HUES64 (cell line): ENCODE data around the gene PEDS1.
"Not testable (repeated sequence)": the region's sequence is repeated elsewhere in the genome, so short reads cannot be mapped to it uniquely, and the experiment has no call there.

Experiments used
- H3K27ac ChIP-seq: 2 replicates; pipeline ENCODE4 v1.7.0; 2013; ENCODE audit warnings: low read depth, low read length, inconsistent platforms
- H3K27me3 ChIP-seq: 2 replicates; pipeline ENCODE4 v1.6.1; 2013; ENCODE audit warnings: mild to moderate bottlenecking, low read length; ENCODE audit not compliant: insufficient read depth
- H3K36me3 ChIP-seq: 2 replicates; pipeline ENCODE4 v1.6.1; 2013; ENCODE audit warnings: mild to moderate bottlenecking, low read length; ENCODE audit not compliant: insufficient read depth
- H3K4me1 ChIP-seq: 2 replicates; pipeline ENCODE4 v1.6.1; 2013; ENCODE audit warnings: mild to moderate bottlenecking, low read length, moderate library complexity; ENCODE audit not compliant: insufficient read depth
- H3K4me3 ChIP-seq: 2 replicates; pipeline ENCODE4 v1.5.1; 2013; ENCODE audit warnings: mild to moderate bottlenecking, low read length, moderate library complexity
- H3K9ac ChIP-seq: 2 replicates; pipeline ENCODE4 v1.6.1; 2013; ENCODE audit warnings: mild to moderate bottlenecking, low read depth, low read length
- H3K9me3 ChIP-seq: 2 replicates; pipeline ENCODE4 v1.6.1; 2013; ENCODE audit warnings: low read depth, low read length; ENCODE audit not compliant: insufficient read depth
- WGBS: fragments of 150-250, 120-280 bp; methylation state at CpG from one replicate; pipeline ENCODE4 v1.1.7; 2013; ENCODE audit warnings: missing lambda C conversion rate; 5-methylcytosine and 5-hydroxymethylcytosine counted together

PEDS1 gene

GRCh38 chr20:50175938-50176933, 22.7 kb upstream of the PEDS1 start:
- Histone ChIP-seq H3K27me3 (no peaks in the 10 kb centered on the region), H3K36me3 (no peaks in the 10 kb centered on the region), H3K9ac (no peak overlapping the region), H3K4me3 (no peak overlapping the region), H3K9me3 (no peaks in the 10 kb centered on the region), H3K27ac (no peak overlapping the region), H3K4me1 (peaks cover 7% of the 10 kb centered on the region; the same call in 1 of the 2 replicates)
- 94% methylated on average over 17 of the region's 18 CpGs for WGBS

DNA sequence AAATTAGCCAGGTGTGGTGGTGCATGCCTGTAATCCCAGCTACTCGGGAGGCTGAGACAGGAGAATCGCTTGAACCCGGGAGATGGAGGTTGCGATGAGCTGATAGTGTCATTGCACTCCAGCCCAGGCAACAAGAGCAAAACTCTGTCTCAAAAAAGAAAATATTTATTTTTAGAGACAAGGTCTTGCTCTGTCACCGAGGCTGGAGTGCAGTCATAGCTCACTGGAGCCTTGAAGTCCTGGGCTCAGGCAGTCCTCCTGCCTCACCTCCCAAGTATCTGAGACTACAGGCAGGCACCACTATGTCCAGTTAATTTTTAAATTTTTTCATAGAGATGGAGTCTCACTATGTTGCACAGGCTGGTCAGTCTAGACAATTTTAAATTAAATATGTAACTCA, 20.9 kb upstream of the PEDS1 start:
- WGBS = 78% methylated on average over 5 of the region's 5 CpGs
- H3K4me1 ChIP-seq = peaks cover 8% of the 10 kb centered on the region; the same call in 1 of the 2 replicates
- H3K27ac ChIP-seq = no peak overlapping the region
- H3K4me3 ChIP-seq = no peak overlapping the region
- H3K27me3 ChIP-seq = no peaks in the 10 kb centered on the region
- no peak overlapping the region for H3K9ac ChIP-seq
- H3K9me3 ChIP-seq = no peaks in the 10 kb centered on the region
- H3K36me3 ChIP-seq = no peaks in the 10 kb centered on the region

DNA sequence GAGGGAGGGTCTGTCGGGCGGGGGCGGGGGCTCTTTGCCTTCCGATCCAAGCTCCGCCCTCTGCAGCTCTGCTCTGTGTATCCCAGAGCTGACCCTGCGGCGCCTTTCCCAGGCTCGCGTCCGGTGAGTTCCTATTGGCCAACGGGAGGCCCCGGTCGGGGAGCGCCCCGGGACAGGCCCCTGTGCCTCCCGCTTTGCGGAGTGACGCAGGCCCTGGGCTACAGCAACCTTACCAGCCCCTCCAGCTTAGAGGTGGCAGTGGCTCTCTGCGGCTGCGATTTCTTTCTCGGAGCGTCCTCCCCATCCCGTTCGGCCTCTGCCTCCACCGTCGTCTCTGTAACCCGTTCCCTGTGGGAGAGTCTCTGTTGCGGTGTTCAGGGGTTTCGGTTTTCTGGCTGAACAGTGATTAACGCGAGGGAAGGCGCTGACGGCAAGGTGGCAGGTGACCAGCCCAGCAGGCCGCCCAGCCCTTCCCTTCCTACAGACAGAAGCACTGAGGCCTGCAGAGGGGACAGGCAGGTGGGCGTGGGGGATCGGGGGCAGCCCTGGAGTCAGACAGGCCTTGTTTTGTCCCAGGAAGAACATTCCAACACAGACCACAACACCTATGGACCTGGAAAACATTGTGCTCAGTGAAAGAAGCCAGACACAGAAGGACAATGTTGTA, 19.0 kb upstream of the PEDS1 start:
- Histone ChIP-seq H3K4me1 (peaks cover 8% of the 10 kb centered on the region; the same call in 1 of the 2 replicates), H3K9ac (peak overlapping the region; percentile 68), H3K4me3 (peak overlapping the region; percentile 62), H3K9me3 (no peaks in the 10 kb centered on the region), H3K27ac (peak overlapping the region; percentile 71; the same call in 1 of the 2 replicates), H3K36me3 (no peaks in the 10 kb centered on the region), H3K27me3 (no peaks in the 10 kb centered on the region)
- 6% methylated on average over 36 of the region's 36 CpGs for WGBS

DNA sequence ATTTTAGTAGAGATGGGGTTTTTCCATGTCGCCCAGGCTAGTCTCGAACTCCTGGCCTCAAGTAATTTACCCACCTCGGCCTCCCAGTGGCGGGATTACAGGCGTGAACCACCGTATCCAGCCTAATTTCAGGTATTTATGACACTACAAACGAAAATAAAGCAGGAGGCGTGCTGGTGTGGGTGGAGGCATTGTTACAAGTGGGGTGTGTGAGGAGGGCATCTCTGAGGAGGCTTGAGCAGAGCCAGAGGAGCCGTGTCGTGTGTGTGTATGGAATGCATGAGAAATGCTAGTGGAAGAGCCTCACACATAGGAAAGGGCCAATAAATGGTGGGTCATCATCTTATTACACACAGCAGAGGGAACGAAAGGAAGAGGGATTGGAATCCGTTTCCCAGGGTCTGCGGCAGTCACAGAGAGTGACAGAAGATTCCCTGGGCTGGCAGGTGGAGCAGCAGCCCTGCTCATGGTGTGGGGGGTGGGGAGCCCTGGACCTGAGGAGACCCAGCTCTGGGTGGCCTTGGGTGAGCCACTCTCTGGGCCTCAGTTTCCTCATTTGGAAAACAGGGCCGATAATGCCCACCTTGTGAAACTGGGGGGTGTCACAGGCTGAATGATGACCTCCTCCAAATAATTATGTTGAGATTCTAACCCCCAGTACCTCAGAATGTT, 17.2 kb upstream of the PEDS1 start:
- Histone ChIP-seq H3K4me1 (peaks cover 15% of the 10 kb centered on the region), H3K9ac (no peak overlapping the region), H3K27me3 (no peaks in the 10 kb centered on the region), H3K27ac (no peak overlapping the region), H3K9me3 (no peaks in the 10 kb centered on the region), H3K36me3 (no peaks in the 10 kb centered on the region), H3K4me3 (no peak overlapping the region)
- 94% methylated on average over 14 of the region's 14 CpGs for WGBS

- no peak overlapping the region for H3K9ac ChIP-seq
- whole genome bisulfite sequencing = 38% methylated on average over 5 of the region's 5 CpGs
- no peak overlapping the region for H3K4me3 ChIP-seq
- no peak overlapping the region for H3K27ac ChIP-seq
- H3K9me3 ChIP-seq = no peaks in the 10 kb centered on the region
- peaks cover 18% of the 10 kb centered on the region for H3K4me1 ChIP-seq
- H3K27me3 ChIP-seq = no peaks in the 10 kb centered on the region
- H3K36me3 ChIP-seq = no peaks in the 10 kb centered on the region
These were observed 15.9 kb upstream of the PEDS1 start for GRCh38 chr20:50169329-50169823.

GRCh38 chr20:50165684-50166554, 12.4 kb upstream of the PEDS1 start:
- peak overlapping the region; percentile 67 for H3K9ac ChIP-seq
- no peaks in the 10 kb centered on the region for H3K36me3 ChIP-seq
- peak overlapping the region; percentile 92 for H3K27ac ChIP-seq
- H3K9me3 ChIP-seq = no peaks in the 10 kb centered on the region
- H3K4me3 ChIP-seq = peak overlapping the region; percentile 39
- H3K4me1 ChIP-seq = peaks cover 21% of the 10 kb centered on the region
- 10% methylated on average over 20 of the region's 20 CpGs for WGBS
- H3K27me3 ChIP-seq = no peaks in the 10 kb centered on the region

DNA sequence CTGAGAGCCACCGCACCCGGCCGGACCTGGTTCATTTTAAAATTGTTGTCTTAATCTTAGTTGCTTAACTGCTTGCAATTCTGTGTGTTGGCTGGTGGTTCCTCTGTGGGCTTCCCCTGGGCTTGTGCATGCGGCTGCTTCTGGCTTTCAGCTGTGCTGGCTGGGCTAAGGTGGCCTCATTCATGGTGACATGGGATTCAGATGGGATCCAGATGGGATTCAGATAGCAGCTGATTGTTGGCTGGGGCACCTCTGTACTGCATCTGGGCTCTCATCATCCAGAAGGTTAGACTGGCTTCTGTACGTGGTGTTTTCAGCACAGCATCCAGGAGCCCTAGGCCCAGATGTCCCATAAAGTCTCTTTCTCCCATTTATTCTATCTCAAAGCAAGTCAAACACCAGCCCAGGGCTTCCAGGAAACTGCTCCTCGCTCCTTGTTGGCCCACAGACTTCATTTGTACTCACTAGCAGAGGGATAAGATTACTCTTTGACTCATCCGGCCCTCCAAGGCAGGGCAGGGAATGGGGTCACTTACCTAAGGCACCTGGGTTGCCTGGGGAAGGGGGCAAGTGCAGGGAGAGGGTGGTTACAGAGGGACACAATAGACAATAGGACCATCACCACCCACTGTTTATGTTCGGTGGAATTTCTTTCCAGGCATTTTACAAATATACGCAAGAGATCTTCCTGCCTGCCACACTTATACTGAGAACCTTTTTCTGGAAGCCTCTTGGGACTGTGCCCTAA, 10.2 kb upstream of the PEDS1 start:
- 74% methylated on average over 9 of the region's 9 CpGs for WGBS
- Histone ChIP-seq H3K36me3 (no peaks in the 10 kb centered on the region), H3K27me3 (no peaks in the 10 kb centered on the region), H3K9me3 (no peaks in the 10 kb centered on the region), H3K27ac (peak overlapping the region; percentile 60; the same call in 1 of the 2 replicates), H3K4me3 (no peak overlapping the region), H3K4me1 (peaks cover 21% of the 10 kb centered on the region), H3K9ac (peak overlapping the region; percentile 45; the same call in 1 of the 2 replicates)

DNA sequence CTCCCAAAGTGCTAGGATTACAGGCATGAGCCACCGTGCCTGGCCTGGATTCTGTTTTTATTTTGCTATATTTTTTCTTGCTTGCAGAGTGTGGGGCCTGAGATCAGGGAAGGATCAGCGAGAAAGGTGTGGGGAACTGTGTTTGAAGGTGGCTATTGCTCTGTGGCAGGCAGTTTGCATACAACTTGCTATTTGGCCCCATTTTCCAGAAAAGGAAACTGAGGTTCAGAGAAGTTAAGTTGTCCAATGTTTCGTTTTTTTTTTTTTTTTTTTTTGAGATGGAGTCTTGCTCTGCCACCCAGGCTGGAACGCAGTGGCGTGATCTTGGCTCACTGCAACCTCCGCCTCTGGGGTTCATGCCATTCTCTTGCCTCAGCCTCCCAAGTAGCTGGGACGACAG, 8.0 kb upstream of the PEDS1 start:
- H3K4me1 ChIP-seq = peaks cover 20% of the 10 kb centered on the region
- H3K4me3 ChIP-seq, H3K9ac ChIP-seq, H3K9me3 ChIP-seq, H3K27me3 ChIP-seq, H3K36me3 ChIP-seq, H3K27ac ChIP-seq: not testable (repeated sequence)
- 82% methylated on average over 6 of the region's 7 CpGs for WGBS

DNA sequence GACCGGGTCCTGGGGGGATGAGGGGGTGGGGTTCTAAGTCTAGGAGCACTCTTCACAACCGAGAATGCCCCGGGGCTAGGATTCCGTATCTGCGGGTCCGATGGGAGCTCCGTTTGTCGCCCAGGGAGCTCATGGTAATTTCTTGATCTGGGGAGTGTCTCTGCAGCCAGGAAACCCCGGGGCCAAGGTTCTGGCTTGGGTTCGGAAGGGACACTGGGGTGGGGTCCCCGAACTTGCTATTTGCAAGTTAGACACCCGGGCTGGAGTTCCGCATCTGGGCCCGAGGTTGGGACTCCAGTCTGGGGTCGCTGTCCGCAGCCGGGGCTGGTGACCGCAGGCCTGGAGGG, 397 bp downstream of the PEDS1 start:
- WGBS = 1% methylated on average over 18 of the region's 18 CpGs

More for the DNA sequence above, 397 bp downstream of the PEDS1 start:
- Histone ChIP-seq H3K27me3 (no peaks in the 10 kb centered on the region; the same call in 1 of the 2 replicates), H3K36me3 (peaks cover 7% of the 10 kb centered on the region; the same call in 1 of the 2 replicates), H3K4me3 (peak overlapping the region; percentile 90), H3K9ac (peak overlapping the region; percentile 81), H3K27ac (peak overlapping the region; percentile 50), H3K9me3 (no peaks in the 10 kb centered on the region), H3K4me1 (peaks cover 10% of the 10 kb centered on the region; the same call in 1 of the 2 replicates)
